ENCODE results near the gene KCNQ1.

Gene KCNQ1

DNA sequence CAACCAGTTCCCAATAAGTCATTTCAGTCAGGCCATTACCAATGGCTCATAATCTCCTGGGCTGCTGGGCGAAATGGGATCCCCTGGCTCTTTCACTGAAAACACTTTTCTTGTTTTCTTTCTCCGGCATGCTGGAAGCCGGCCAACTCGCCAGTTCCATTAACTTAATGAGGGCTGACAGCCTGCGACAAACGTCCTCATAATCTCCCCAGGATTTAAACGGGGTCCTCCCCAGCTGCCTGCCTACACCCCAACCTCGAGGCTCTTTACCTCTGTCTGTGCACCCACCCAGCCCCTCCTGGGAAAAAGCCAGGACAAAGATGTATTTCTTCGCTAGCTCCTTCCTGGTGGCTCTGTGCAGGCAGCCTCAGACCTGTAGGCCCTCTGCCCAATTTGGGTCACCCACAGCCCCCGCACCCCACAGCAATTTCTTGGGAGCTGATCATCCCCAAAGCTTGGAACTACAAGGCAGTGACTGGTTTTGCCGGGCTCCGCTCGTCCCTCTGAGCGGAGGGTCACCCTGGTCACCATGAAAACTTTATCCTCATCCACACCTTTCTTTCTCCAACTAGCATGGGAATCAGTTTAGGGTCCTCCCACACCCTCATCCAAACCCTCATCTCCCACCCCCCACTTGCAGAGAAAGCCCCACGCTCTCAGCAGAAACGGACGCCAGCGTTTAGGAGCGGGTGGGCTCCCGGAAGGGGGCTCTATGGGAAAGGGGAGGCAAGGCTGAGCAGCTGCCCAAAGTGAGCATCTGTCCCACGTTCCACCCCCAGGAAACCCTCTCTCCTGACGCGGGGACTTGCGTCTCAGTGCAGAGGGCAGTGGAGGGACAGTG, 306.1 kb downstream of the KCNQ1 start:
- no peak overlapping the region for H3K27ac Mint-ChIP-seq
- no peaks in the 10 kb centered on the region for H3K4me1 Mint-ChIP-seq (ENCODE audit: low read depth)
- H3K36me3 Mint-ChIP-seq (ENCODE audit: low read depth) = no peaks in the 10 kb centered on the region
- H3K4me3 Mint-ChIP-seq = no peak overlapping the region
- H3K9me3 Mint-ChIP-seq = peaks cover 6% of the 10 kb centered on the region
- no peaks in the 10 kb centered on the region for H3K27me3 Mint-ChIP-seq (ENCODE audit: low read depth)

DNA sequence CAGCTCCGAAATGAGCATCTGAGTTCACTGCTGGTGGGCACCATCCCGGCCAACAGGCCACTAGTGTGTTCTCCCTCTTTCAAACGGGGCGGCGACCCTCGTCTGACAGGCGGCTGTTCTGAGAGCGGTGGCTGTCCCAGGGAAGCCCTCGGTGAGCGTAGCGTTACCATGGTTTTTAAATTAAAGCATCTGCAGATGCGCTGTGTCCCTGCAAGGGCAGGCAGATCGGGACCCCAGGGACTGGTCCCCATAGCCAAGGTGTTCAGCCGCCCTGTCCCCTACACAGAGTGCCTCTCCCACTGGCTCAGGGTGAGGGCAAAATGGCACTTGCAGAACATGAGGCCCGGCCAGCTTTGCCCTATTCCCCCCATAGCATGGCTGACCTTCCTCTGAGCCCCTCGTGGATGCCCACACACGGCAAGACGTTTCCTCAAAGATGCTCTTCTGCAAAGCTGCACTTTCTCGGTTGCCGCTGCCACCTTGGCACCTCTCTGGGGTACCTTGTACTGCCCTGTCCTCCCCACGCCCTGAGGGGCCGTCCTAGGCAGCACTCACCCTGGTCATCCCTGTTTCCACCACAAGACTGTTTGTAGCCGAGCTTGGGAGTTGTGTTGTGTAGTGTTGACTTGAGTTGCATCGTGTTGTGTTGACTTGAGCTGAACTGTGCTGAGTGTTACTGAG, 306.9 kb downstream of the KCNQ1 start:
- H3K27ac Mint-ChIP-seq = no peak overlapping the region
- no peaks in the 10 kb centered on the region for H3K4me1 Mint-ChIP-seq (ENCODE audit: low read depth)
- no peaks in the 10 kb centered on the region for H3K36me3 Mint-ChIP-seq (ENCODE audit: low read depth)

DNA sequence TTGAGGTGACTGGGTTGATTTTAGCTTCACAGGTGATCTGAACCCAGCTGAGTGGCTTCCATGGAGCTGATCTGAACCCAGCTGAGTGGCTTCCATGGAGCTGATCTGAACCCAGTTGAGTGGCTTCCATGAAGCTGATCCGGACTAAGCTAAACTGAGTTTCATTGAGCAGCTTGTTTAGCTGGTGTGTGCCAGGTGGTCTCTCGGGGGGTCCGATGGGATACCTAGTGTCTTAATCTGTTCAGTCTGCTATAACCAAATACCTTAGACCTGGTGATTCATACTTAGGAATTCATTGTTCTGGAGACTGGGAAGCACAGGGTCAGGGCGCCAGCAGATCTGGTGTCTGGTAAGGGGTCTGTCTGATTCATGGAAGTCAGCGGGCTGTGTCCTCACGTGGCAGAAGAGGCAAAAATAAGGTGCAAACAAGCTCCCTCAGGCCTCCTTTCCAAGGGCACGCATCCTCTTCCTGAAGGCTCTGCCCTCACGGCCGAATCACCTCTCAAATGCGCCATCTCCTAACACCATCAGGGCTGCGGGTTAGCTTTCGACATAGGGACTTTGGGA, 307.5 kb downstream of the KCNQ1 start:
- Mint-ChIP-seq H3K27me3 (ENCODE audit: low read depth) (no peaks in the 10 kb centered on the region), H3K36me3 (ENCODE audit: low read depth) (no peaks in the 10 kb centered on the region), H3K27ac (no peak overlapping the region), H3K4me1 (ENCODE audit: low read depth) (no peaks in the 10 kb centered on the region), H3K9me3 (peaks cover 6% of the 10 kb centered on the region), H3K4me3 (no peak overlapping the region)

More for the DNA sequence above, 306.9 kb downstream of the KCNQ1 start:
- Mint-ChIP-seq H3K4me3 (no peak overlapping the region), H3K27me3 (ENCODE audit: low read depth) (no peaks in the 10 kb centered on the region), H3K9me3 (peaks cover 6% of the 10 kb centered on the region)

DNA sequence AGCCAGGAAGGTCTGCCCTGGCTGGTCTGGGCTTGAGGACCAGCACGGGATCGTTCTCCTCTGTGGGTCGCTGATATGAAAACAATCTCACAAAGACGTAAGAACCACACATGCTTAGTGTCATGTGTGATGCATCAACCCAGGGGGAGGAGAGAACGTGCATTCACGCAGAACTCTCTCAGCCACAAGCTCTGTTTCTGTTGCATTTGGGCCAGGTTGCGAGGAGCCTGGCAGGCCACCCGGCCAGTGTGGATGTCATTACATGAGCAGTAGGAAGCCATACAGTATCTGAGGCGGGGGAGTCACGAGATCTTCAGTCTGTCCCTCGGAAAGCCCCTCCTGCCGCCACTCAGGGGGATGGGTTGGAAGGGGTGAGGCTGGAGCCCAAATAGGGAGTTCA, 308.1 kb downstream of the KCNQ1 start:
- Mint-ChIP-seq H3K4me1 (ENCODE audit: low read depth) (no peaks in the 10 kb centered on the region), H3K4me3 (no peak overlapping the region), H3K27me3 (ENCODE audit: low read depth) (no peaks in the 10 kb centered on the region), H3K27ac (no peak overlapping the region), H3K9me3 (peaks cover 6% of the 10 kb centered on the region), H3K36me3 (ENCODE audit: low read depth) (no peaks in the 10 kb centered on the region)

DNA sequence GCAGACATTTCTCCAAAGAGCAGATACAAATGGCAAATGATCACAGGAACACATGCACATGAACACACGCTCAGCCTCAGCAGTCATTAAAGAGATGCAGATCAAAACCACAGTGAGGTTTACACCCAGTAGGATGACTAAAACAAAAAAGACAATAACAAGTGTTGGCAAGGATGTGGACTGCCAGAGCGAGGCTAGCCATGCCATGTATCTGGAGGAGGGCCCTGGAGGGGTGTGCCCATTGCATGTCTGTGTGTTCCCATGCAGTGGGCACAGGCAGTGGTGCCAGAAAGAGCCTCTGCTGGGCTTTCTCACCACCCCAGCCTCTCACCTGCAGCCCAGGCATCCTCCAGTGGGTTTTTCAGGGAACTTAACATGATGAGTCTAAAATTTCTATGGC, 309.2 kb downstream of the KCNQ1 start:
- H3K4me1 Mint-ChIP-seq (ENCODE audit: low read depth) = no peaks in the 10 kb centered on the region
- H3K4me3 Mint-ChIP-seq = no peak overlapping the region
- no peaks in the 10 kb centered on the region for H3K36me3 Mint-ChIP-seq (ENCODE audit: low read depth)
- no peak overlapping the region for H3K27ac Mint-ChIP-seq
- H3K27me3 Mint-ChIP-seq (ENCODE audit: low read depth) = no peaks in the 10 kb centered on the region
- peaks cover 6% of the 10 kb centered on the region for H3K9me3 Mint-ChIP-seq

DNA sequence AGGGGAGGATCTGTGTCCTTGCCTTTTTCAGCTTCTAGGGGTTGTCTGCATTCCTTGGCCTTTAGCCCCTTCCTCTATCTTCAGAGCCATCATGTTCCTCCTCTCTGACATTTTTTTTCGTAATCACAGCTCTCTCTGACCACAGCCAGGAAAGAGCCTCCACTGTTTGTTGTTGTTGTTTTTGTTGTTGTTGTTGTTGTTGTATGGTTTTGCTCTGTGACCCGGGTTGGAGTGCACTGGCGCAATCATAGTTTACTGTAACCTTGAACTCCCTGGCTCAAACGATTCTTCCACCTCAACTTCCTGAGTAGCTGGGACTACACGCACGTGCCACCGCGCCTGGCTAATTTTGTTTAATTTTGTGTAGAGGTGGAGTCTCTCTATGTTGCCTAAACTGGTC, 310.3 kb downstream of the KCNQ1 start:
- Mint-ChIP-seq H3K27ac (no peak overlapping the region), H3K4me3 (no peak overlapping the region), H3K36me3 (ENCODE audit: low read depth) (no peaks in the 10 kb centered on the region), H3K4me1 (ENCODE audit: low read depth) (no peaks in the 10 kb centered on the region), H3K27me3 (ENCODE audit: low read depth) (no peaks in the 10 kb centered on the region), H3K9me3 (peaks cover 6% of the 10 kb centered on the region)

DNA sequence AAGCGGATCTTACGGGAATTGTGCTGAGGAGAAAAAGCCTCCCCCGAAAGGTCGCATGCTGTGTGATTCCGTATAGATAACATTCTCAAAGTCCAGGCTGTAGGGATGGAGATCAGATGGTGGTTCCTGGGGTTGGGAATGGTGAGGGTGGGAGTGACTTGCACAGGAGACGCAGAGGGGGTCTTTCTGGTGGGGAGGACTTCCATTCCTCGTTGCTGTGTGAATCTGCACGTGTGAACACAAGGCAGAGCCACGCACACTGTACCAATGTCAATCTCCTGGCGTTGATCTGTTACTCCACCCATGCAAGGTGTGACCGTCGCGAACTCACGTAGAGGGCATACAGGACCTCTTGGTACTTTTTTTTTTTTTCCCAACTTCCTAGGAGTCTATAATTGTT, 313.9 kb downstream of the KCNQ1 start:
- Mint-ChIP-seq H3K36me3 (ENCODE audit: low read depth) (no peaks in the 10 kb centered on the region), H3K9me3 (peaks cover 5% of the 10 kb centered on the region), H3K4me3 (no peak overlapping the region), H3K27ac (no peak overlapping the region), H3K27me3 (ENCODE audit: low read depth) (no peaks in the 10 kb centered on the region), H3K4me1 (ENCODE audit: low read depth) (no peaks in the 10 kb centered on the region)

DNA sequence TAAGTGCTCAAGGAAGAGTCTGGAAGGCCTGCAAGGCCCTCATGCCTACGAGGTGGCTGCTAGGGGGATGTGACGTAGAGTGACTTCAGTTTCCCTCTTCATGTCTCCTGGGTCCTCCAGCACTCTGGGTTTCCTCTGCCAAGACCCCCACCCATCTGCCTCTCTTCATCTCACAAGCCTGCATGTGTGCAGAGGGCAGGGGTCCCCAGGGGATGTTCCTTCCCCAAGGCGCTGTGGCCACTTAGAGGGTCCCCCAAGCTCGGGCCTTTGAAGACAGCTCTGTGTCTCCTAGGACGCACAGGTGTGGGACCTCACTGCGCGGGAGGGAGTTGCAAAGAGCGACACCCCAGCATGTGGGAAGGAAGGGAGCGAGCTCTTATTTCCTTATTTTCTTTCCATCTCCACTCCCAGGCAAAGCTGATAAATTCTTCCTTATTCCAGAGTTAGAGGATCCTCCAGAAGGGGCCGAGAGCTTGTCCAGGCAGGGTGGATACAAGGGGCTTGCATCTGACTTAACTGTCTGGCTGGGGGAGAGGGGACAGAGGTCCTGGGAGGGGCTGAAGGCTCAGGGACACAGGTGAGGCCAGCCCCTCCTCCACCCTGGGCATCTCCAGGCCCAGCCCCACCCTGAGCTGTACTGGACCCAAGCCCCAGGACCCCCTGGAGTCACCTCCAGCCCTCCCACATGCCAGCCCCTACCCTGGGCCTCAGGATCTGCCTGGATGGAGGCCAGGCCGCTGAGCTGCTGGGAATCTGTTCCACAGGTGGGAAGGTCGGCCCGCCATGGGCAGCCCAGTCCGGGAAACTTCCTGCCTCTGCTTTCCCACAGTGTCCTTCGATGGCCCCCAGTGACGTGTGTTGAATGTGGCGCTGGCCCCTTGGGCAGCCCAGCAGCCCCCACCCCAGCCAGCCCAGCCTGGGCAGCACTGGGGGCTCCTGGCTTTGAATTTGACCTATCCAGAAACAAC, 314.7 kb downstream of the KCNQ1 start:
- Mint-ChIP-seq H3K9me3 (no peaks in the 10 kb centered on the region), H3K4me1 (ENCODE audit: low read depth) (no peaks in the 10 kb centered on the region)

DNA sequence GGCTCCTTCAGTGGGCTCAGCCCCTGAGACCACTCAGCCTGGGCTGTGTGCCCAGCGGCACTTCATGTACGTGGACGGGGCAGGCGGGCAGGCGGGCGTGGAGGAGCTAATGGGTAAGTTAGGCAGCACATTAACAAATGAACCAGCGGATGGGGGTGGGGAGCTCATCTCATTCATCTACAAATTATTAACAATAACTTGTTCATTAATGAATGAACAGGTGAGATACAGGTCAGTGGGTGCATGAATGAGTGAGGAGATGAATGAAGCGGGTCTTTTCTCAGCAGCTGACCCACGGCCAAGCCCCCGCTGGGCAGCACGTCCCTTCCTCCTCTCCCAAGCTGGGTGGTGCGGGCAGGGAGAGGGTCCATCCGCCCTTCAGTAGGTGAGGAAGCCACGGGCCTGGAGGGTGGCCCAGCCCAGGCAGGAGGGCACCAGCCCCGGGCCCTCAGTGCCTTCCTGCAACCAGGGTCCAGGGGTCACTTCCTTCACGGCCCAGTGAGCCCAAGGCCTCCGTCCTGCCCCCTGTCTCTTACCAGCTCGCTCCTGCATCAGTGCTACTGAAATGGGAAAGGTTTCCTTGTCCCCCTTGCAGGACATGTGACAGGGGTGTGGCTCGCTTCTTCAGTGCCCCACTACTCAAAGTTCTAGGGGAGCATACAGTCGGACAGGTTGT, 315.5 kb downstream of the KCNQ1 start:
- Mint-ChIP-seq H3K9me3 (no peaks in the 10 kb centered on the region), H3K4me3 (no peak overlapping the region)

More for the DNA sequence above, 314.7 kb downstream of the KCNQ1 start:
- Mint-ChIP-seq H3K4me3 (no peak overlapping the region), H3K36me3 (ENCODE audit: low read depth) (no peaks in the 10 kb centered on the region), H3K27me3 (ENCODE audit: low read depth) (no peaks in the 10 kb centered on the region), H3K27ac (no peak overlapping the region)

DNA sequence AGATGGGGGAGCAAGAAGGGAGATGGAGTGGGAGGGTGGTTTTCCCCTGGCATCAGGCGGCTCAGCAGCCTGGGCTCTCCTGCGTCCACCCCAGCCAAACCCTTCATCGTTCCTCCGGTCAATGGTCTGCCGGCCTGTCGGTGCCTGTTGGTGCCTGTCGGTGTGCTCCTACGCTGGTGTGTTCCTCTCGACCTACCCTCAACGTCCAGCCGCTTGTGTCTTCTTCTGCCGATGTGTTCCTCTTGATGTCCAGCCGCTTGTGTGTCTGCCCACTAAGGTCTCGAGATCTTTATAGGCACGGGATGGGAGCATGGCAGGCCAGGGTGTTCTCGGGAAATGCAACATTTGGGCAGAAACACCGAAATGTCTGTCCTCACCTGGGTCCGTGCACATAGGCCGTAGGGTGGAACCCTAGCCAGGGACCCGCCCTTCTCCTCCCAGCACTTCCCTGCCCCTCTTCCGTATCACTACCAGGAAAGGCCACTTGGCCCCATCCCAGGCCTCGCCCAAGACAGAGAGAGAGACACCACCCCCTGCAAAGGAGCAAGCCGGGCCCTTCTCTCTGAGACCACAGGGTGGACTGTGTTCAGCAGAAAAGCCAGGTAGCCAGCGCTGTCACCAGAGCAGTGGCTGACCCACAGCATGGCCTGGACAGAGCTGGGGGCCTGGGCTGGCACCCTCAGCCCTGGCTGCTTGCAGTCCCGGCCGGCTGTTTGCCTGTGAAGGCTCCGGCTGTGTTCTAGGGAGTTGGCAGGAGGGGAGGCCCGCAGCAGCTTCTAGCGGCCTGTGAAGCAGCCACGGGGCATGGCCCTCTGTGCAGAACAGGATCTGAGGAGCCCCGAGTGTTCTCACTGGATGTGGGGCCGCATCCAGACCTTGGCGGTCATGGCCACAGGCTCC, 316.6 kb downstream of the KCNQ1 start:
- H3K27ac Mint-ChIP-seq = no peak overlapping the region
- peaks cover 3% of the 10 kb centered on the region for H3K27me3 Mint-ChIP-seq (ENCODE audit: low read depth)
- H3K36me3 Mint-ChIP-seq (ENCODE audit: low read depth) = no peaks in the 10 kb centered on the region
- H3K4me3 Mint-ChIP-seq = no peak overlapping the region
- H3K9me3 Mint-ChIP-seq = no peaks in the 10 kb centered on the region
- H3K4me1 Mint-ChIP-seq (ENCODE audit: low read depth) = no peaks in the 10 kb centered on the region

More for the DNA sequence above, 315.5 kb downstream of the KCNQ1 start:
- no peak overlapping the region for H3K27ac Mint-ChIP-seq
- H3K36me3 Mint-ChIP-seq (ENCODE audit: low read depth) = no peaks in the 10 kb centered on the region
- peaks cover 3% of the 10 kb centered on the region for H3K27me3 Mint-ChIP-seq (ENCODE audit: low read depth)
- H3K4me1 Mint-ChIP-seq (ENCODE audit: low read depth) = no peaks in the 10 kb centered on the region

DNA sequence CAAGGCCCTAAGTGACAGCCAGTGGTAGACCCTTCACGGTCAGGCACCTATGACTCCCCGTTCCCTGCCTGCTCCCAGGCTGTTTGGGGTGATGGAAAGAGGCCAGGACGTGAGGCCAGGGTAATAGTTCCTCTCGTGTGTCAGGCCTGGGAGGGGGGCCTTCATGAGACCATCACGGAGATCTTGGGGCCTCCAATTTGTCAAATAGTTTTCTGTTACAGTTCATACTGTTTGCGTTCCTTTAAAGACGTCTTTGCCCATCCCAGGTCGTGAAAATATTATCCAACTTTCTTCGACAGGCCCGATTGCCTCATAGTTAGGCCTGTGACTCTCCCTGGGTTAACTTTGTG, 317.2 kb downstream of the KCNQ1 start:
- Mint-ChIP-seq H3K9me3 (no peaks in the 10 kb centered on the region), H3K4me1 (ENCODE audit: low read depth) (no peaks in the 10 kb centered on the region), H3K27ac (no peak overlapping the region), H3K4me3 (no peak overlapping the region), H3K27me3 (ENCODE audit: low read depth) (peaks cover 3% of the 10 kb centered on the region), H3K36me3 (ENCODE audit: low read depth) (no peaks in the 10 kb centered on the region)

DNA sequence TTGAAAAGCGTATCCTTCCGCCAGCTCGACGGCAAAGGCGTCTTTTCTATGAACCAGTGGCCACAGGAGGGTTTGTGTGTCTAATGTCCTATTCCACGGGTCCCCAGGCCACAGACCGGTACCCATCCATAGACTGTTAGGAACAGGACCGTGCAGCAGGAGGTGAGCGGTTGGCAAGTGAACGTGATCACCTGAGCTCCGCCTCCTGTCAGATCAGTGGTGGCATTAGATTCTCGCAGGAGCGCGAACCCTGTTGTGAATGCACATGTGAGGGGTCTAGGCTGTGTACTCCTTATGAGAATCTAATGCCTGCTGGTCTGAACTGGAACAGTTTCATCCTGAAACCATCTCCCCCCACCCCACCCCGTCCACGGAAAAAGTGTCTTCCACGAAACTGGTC, 317.6 kb downstream of the KCNQ1 start:
- H3K9me3 Mint-ChIP-seq = no peaks in the 10 kb centered on the region
- H3K4me3 Mint-ChIP-seq = no peak overlapping the region
- H3K4me1 Mint-ChIP-seq (ENCODE audit: low read depth) = no peaks in the 10 kb centered on the region
- peaks cover 3% of the 10 kb centered on the region for H3K27me3 Mint-ChIP-seq (ENCODE audit: low read depth)
- no peak overlapping the region for H3K27ac Mint-ChIP-seq
- no peaks in the 10 kb centered on the region for H3K36me3 Mint-ChIP-seq (ENCODE audit: low read depth)

DNA sequence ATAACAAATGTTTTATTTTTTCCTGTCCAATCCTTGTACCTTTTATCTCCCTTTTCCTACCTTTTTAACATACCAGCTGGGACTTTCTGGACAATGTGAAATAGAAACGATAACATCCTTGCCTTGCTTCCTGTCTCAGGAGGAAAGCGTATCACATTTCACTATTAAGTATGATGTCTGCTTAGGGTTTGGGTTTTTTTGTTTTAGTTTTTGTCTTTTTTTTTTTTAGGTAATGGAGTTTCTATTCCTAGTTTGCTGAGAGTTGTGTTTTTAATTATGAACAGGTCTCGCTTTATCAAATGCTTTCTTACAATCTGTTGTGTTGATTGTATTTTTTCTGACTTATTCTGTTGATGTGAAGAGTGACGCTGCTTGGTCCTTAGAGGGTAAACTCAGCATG, 319.2 kb downstream of the KCNQ1 start:
- no peak overlapping the region for H3K27ac Mint-ChIP-seq
- no peaks in the 10 kb centered on the region for H3K36me3 Mint-ChIP-seq (ENCODE audit: low read depth)
- peaks cover 3% of the 10 kb centered on the region for H3K27me3 Mint-ChIP-seq (ENCODE audit: low read depth)
- H3K9me3 Mint-ChIP-seq = no peaks in the 10 kb centered on the region
- H3K4me3 Mint-ChIP-seq = no peak overlapping the region
- no peaks in the 10 kb centered on the region for H3K4me1 Mint-ChIP-seq (ENCODE audit: low read depth)
